GM21717 (cell line): ENCODE data around the gene CEMIP.
"Not testable (repeated sequence)": the region's sequence is repeated elsewhere in the genome, so short reads cannot be mapped to it uniquely, and the experiment has no call there.

ENCODE experiments used
- ATAC-seq: cut with Tn5 transposase; IDR thresholded peaks from one replicate; pipeline ENCODE4 v1.9.1; 2021; ENCODE audit warnings: mild to moderate bottlenecking, moderate library complexity; ENCODE audit not compliant: unreplicated experiment

CEMIP gene

DNA sequence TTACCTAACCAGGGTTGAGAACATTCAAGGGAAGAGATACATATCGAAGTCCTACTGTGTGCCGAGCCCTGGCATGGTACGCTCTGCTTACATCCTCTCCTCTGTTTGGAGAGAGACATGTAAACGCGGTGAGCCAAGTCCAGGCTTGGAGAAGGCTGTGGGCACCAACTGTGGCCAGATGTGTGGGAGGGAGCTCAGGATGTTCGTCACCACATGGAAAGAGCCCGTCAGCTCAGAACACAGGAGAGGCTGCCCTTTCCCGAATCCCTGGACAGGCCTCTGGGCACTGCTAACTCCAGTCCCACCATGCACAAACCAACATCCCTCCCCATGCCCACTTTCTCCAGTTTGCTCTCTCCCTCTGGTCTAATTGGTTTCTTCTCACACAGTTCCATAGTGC lies 167.4 kb downstream of the CEMIP start:
- ATAC-seq = no peak

DNA sequence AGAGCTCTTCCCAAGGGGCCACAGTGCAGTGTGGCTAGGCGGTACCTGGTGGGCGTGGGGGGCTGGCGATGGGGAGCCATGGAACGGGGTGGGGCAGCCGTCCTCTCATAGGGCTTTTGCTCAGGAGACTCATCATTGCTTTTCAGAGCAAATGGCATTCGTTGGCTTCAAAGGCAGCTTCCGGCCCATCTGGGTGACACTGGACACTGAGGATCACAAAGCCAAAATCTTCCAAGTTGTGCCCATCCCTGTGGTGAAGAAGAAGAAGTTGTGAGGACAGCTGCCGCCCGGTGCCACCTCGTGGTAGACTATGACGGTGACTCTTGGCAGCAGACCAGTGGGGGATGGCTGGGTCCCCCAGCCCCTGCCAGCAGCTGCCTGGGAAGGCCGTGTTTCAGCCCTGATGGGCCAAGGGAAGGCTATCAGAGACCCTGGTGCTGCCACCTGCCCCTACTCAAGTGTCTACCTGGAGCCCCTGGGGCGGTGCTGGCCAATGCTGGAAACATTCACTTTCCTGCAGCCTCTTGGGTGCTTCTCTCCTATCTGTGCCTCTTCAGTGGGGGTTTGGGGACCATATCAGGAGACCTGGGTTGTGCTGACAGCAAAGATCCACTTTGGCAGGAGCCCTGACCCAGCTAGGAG lies 169.6 kb downstream of the CEMIP start:
- ATAC-seq = no peak

DNA sequence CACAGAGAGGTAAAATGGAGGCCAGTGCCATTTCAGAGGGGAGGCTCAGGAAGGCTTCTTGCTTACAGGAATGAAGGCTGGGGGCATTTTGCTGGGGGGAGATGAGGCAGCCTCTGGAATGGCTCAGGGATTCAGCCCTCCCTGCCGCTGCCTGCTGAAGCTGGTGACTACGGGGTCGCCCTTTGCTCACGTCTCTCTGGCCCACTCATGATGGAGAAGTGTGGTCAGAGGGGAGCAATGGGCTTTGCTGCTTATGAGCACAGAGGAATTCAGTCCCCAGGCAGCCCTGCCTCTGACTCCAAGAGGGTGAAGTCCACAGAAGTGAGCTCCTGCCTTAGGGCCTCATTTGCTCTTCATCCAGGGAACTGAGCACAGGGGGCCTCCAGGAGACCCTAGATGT lies 170.6 kb downstream of the CEMIP start:
- no peak for ATAC-seq

DNA sequence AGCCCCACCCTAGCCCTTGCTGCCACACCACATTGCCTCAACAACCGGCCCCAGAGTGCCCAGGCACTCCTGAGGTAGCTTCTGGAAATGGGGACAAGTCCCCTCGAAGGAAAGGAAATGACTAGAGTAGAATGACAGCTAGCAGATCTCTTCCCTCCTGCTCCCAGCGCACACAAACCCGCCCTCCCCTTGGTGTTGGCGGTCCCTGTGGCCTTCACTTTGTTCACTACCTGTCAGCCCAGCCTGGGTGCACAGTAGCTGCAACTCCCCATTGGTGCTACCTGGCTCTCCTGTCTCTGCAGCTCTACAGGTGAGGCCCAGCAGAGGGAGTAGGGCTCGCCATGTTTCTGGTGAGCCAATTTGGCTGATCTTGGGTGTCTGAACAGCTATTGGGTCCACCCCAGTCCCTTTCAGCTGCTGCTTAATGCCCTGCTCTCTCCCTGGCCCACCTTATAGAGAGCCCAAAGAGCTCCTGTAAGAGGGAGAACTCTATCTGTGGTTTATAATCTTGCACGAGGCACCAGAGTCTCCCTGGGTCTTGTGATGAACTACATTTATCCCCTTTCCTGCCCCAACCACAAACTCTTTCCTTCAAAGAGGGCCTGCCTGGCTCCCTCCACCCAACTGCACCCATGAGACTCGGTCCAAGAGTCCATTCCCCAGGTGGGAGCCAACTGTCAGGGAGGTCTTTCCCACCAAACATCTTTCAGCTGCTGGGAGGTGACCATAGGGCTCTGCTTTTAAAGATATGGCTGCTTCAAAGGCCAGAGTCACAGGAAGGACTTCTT lies 171.3 kb downstream of the CEMIP start:
- ATAC-seq = no peak

DNA sequence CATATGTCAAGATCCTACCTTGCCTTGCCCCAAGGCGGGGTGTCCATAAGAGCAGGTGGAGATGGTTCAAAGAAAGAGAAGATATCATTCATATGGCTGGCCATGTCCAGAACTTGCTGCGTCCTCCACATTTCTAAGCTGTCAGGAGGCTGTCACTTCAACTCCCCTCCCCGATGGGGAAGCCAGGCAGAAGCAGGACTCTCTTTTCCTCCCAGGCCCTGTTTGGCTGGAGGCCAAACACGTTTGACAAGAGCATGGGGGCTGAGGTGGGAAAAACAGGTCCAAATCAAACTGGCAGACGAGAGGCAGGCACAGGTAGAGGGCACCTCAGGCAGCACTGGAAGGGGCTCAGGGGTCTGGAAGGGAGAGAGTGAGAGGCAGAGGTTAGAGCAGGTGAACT lies 172.8 kb downstream of the CEMIP start:
- ATAC-seq = no peak

DNA sequence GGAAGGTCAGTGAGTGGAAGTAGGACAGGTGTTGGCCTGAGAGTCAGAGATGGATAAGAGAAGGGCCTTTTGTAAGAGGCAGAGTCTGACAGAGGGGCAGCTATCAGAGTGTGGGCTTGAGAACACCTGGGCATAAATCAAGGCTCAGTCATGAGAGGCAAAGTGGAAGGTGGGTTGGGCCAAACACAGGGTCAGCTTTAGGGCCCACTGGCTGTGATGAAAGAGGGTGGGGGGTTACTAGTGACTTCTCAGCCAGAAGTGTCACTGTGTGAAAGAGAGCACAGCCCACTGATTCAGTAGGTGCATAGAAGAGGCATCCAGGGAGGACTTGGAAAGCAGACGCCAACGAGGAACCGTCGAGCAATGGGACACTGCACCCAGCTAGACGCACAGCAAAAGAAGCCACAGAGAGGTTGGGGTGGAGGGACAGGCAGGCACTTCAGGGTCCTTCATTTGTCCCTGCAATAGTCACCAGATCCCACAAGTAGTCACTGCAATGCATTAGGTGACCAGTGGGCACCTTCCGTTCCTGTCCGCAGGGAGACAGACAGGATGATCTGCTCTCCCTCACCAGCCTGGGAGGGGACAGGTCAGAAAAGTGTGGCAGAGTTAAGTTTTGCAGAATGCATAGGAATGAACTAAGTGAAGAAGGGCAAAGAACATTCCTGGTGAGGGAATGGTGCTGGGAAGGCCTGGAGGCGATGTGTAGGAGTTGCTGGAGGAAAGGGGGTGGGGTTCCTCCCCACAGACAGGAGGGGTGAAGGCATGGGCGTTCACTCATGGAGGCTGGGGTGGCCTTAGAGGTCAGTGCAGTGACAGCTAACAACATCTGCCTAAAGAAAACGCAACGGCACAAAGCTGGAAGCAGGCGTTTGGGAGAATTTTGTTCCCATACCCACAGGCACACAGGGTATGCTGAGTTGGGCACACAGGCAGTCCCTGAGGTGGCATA lies 174.1 kb downstream of the CEMIP start:
- no peak for ATAC-seq

DNA sequence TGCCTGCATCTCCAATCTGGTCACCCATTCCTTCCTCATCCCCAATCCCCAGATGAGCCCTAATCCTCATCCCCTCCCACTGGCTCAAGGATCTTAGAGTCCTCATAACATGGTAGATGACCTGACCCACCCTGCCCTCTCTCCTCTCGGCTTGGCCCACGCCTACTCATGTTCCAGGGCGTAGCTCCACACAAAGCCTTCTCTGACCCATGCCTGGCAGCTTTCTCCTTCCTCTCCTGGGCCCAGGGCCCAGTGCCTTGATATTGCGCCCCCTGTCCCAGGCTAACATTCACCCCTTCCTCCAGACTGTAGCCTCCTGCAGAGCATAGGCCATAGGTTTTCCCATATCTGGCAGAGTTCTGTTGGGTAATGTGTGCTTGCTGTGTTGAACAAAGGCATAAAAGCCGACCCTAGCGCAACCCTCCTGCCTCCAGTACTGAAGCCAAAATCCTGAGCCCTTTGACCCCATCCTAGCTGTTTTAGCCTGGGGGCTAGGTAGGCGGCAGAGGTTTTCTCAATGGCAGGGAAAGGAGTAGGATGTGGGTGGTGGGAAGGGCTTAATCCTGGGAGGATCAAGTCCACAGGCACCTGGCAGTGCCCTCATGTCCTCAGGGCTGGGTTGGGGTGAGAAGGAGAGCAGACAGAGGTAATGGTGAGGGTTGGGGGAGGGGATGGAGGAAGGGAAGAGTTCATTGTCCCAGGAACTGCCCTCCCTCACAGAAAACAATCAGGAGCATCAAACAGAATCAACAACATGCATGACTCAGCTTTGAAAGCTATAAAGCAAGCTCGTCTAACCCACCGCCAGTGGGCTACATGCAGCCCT lies 175.0 kb downstream of the CEMIP start:
- ATAC-seq = no peak

DNA sequence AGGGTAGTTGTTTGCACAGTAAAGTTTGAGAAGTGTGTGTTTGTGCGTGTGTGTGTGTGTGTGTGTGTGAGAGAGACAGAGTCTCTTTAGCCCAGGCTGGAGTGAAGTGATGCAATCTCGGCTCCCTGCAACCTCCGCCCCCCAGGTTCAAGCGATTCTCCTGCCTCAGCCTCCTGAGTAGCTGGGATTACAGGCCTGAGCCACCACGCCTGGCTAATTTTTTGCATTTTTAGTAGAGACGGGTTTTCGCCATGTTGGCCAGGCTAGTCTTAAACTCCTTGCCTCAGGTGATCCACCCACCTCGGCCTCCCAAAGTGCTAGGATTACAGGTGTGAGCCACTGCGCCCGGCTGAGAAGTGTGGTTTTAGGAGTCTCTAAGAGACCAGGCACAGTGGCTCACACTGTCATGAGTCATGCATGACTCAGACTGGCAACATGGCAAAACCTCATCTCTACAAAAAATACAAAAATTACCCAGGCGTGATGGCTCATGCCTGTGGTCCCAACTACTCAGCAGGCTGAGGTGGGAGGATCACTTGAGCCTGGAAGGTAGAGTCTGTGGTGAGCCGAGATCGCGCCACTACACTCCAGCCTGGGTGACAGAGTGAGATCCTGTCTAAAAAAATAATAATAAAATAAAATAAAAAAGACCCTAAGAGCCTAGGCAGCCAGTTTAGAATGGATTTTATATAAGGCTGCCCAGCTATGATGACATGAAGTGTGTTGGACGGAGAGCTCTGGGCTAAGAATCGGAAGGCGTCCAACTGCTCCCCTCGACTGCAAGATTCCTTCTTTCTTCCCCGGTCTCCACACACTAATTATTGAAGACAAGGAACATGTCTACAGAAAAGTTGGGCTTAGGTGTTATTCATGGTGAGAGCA lies 176.6 kb downstream of the CEMIP start:
- ATAC-seq = not testable (repeated sequence)

DNA sequence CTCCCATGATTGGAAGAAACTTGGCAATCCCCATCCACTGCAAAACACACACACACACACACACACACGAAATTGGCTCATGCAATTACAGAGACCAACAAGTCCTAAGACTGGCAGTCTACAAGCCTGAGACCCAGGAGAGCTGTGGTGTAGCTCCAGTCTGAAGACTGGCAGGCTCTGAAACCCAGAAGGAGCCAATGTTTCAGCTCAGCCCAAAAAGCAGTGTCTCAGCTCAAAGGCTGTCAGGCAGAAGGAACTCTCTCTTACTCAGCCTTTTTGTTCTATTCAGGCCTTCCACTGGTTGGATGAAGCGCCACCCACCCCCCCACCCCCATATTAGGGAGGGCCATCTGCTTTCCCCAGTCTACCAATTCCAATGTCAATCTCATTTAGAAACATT lies 178.4 kb downstream of the CEMIP start:
- no peak for ATAC-seq

DNA sequence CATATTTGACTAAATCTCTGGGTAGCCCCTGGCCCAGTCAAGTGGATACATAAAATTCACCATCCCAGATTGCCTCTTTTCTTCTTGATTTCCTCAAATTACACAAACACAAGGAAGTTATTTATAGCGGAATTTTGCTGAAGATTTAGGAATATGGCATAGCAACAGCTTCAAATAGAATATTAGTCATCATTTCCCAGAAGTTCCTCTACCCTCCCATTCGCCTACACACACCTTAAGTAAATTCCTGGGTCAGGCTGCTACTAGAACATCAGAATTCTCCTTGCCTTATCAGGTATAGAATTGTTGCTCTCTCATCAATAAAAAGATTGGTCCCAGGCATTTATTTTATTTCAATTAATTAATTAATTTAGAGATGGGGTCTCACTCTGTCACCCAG lies 178.8 kb downstream of the CEMIP start:
- ATAC-seq = no peak

DNA sequence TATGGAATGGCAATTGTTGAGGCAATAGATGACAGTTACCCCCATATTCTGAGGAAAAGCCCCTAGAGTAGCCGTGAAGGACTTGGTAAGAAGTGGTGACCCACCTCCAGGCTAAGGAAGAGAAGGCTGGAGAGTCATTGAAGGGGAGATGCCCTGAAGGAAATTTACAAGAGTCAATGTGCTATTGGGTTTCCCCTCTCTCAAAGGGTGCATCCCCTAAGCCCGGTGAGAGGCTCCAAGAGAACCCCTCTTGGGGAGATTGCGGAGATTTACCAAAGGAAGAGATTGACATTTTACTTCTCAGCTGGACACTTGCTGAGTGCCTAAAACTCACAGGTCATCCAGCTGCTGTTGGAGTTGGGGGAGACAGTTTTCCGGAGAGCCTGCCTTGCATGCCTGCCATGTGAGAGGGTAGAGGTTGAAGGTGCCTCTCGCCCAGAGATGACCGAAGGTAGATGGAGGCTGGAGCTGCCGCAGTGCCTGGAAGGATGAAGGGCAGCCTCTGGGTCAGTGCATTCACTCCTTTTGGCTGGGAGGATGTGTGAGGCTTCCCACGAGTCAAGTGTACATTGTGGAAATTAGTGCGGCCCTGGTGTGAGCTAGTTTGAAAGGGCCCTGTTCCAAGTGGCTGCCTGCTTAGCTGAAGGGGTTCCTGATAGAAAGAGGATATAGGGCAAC lies 179.8 kb downstream of the CEMIP start:
- ATAC-seq = no peak

DNA sequence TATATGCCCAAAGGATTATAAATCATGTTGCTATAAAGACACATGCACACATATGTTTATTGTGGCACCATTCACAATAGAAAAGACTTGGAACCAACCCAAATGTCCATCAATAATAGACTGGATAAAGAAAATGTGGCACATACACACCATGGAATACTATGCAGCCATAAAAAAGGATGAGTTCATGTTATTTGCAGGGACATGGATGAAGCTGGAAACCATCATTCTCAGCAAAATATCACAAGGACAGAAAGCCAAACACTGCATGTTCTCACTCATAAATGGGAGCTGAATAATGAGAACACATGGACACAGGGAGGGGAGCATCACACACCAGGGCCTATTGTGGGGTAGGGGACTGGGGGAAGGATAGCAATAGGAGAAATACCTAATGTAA lies 186.3 kb downstream of the CEMIP start:
- not testable (repeated sequence) for ATAC-seq

DNA sequence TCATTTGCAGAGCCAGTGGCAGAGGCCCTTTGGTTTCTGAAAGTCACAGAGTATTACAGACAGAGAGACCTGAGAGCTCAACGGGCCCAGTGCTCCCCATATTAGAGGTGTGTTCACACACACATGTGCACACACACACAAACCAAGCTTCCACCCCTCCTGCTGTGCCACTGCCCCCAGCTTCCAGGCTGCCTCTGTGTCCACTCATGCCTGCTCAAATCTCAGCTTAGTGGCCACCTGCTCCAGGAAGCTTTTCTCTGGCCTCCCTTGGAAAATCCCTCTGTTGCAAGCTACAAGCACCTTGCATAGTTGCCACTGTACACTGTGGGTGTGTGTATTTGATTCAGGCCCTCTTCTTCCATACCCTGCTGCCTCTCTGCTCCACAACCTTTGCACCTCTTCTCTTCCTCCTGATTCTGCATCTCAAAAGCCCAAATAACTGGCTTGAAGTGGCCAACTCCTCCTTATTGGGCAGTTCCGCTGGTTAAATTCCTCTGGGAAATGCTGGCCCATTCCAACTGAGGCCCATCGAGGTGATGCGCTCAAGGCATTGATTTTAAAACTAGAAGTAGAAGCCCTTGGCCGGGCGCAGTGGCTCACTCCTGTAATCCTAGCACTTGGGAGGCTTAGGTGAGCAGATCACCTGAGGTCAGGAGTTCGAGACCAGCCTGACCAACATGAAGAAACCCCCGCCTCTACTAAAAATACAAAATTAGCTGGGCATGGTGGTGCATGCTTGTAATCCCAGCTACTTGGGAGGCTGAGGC lies 187.4 kb downstream of the CEMIP start:
- no peak for ATAC-seq

DNA sequence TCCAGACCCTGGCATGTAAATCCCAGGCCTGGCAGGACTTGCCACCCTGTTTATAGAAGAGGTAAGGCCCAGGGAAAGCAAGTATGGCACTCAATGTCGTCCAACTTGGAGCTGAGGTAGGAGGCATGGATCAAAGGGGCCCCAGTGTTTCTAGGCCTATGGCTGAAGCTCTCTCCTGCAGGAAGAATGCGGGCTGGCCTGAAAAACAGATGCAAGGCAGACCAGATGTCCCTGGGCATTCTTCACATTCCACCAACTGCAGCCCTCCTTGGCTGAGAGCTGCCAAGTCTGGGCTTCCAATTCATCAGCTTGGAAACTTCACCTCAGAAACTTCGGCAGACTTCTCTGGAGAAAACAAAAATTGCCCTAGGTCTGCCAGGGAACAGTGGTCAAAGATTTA lies 188.3 kb downstream of the CEMIP start:
- no peak for ATAC-seq

DNA sequence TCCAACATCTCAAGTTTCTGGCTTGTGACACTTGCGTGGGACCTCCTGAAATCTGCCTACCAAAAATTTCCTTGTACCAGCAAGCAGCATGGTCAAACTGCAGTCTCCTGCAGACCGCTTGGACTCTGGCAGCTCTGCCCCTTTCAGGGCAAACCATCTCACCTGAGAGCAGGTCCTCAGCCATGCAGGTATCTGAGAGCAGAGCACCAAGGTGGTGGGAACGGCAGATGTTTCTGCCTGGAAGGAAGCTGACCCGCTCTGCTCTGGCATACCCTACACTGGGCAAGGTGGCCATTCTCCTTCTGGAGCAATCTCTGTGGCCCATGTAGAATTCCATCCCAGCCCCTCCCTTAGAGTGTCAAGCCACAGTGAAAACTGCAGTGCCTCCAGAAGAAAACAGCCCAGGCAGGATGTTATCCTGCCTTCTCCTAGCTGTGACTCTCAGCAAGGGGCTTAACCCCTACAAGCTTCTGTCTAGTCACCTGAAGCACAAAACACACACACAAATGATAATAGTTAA lies 188.9 kb downstream of the CEMIP start:
- no peak for ATAC-seq

DNA sequence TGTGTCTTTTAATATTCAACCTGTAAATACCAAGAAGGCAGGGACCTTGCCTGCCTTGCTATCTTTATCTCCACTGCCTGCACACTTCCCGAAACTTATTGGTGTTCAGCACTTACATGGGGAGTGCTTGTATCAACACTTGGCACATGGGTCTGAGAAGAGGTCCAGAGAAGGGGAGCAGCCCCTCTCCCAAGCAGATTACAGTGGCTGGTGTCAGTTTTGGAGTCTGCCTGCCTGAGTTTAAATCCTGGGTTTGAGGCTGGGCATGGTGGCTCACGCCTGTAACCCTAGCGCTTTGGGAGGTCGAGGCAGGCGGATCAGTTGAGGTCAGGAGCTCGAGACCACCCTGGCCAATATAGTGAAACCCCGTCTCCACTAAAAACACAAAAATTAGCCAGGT lies 190.1 kb downstream of the CEMIP start:
- ATAC-seq = no peak

DNA sequence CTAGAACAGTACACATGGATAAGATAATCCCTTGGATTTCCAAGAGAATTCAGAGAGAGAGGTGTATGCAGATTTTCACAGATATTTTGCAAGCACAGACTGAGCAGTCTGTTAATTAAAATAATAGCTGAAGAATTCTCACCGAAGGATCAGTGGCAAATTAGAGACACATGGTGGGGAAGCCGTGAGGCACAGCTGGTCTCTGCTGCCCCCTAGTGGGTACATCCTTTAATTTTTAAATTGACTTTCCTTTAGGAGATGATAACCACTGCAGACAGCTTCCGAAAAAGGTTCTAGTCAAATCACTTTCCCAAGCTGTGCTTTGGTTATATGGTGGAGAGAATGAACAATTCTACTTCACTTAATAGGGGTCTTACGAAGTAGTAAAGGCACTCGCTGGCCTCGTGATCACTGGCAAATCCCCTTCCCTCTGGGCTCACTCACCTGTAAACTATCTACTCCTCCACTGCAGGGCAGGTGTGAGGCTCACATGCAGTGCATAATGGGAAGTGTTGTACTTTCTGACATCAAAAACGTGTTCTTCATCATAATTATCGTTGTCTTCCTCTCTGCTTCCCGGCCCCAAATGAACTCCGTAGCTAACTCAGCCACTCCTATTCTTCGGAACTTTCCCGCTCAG lies 191.0 kb downstream of the CEMIP start:
- no peak for ATAC-seq

DNA sequence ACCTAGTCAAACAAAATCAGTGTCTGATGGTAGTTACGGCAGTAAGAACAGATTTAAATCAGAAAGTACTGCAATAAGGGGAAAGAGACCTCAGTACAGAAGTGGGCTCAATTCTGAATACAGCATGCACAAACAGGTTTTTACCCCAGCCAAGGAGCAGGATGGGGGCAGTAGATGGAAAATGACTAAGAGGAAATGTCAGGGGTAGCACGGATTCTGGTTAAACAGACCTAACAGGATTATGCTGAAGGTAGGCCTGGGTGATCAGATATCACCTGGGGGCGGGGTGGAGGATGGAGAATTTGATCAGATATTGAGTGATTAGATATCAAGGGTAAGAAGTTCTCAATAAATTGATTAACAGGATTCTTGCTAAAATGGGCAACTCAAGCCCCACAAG lies 191.5 kb downstream of the CEMIP start:
- no peak for ATAC-seq
